ENCODE measurements around the gene MYO1H. TPM values are rescaled to one million over a fixed set of nuclear protein-coding genes. Genes with fewer than 3 reads are reported as not detected.

Gene MYO1H
- total RNA-seq, 2 experiments from 2014 or later, result not detected

DNA sequence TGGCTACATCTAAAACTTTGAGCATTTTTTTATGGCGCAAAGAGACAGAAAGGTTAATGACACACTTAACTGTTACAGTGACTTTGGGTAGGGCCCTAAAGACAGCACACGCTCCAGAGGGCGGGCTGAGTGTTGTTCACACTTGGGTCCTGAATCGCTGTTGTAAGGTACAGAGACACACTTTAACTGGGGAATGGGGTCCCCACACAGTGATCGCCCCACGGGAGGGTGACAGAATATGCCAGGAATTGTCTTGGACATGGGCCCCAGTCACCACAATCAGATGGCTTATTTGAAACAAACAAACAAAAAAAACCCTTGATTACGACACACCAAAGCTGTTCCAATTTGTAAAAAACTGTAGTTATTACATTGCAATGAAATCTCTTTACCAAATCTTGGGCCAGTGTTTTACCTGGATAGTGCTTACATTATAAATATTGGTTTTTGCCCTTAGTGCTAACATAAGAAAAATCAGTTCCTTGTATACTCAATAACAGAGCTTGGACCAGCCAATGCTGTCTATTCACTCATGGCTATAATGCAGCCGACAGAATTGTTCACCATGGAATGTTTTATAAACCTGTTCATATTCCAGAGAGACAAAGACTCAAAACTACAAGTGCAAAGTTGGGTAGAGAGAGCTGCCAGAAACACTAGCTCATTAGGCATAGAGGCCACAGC is 101.1 kb downstream of the MYO1H start:
- CTCF ChIA-PET, result interaction anchor here (1.1 kb wide), 1 partner anchor 20 kb away, joined by 3 read pairs; no protein-coding TSS in a partner anchor
- Mint-ChIP-seq H3K27ac (no peak overlapping the region), H3K4me3 (no peak overlapping the region), H3K27me3 (no peaks in the 10 kb centered on the region), H3K4me1 (ENCODE audit: low read depth) (no peaks in the 10 kb centered on the region), H3K36me3 (ENCODE audit: low read depth) (peaks cover 76% of the 10 kb centered on the region), H3K9me3 (no peaks in the 10 kb centered on the region)
- no peak overlapping the region for H3K27ac ChIP-seq (ENCODE audit: low read depth in 1 of 2, low read length in 2 of 2)
- H3K4me3 ChIP-seq (ENCODE audit: low read length), result no peak overlapping the region
- H3K9me3 ChIP-seq (ENCODE audit: control insufficient read depth in 1 of 2, insufficient read depth in 1 of 2, low read length in 2 of 2), result no peaks in the 10 kb centered on the region
- no peaks in the 10 kb centered on the region for H3K27me3 ChIP-seq (ENCODE audit: control insufficient read depth in 1 of 2, insufficient read depth in 2 of 2, low read length in 2 of 2)
- DNase-seq (no peak), ATAC-seq (ENCODE audit: poor library complexity) (no peak)
- no peaks in the 10 kb centered on the region for H3K4me1 ChIP-seq (ENCODE audit: insufficient read depth, low read length)
- H3K36me3 ChIP-seq (ENCODE audit: insufficient read depth, low read length), result peaks cover 63% of the 10 kb centered on the region
- POLR2A ChIA-PET, result no interaction called here
- intact Hi-C loops (cut with DNase I, micrococcal nuclease), result no loop called here
- TF ChIP-seq, protein P1, sequence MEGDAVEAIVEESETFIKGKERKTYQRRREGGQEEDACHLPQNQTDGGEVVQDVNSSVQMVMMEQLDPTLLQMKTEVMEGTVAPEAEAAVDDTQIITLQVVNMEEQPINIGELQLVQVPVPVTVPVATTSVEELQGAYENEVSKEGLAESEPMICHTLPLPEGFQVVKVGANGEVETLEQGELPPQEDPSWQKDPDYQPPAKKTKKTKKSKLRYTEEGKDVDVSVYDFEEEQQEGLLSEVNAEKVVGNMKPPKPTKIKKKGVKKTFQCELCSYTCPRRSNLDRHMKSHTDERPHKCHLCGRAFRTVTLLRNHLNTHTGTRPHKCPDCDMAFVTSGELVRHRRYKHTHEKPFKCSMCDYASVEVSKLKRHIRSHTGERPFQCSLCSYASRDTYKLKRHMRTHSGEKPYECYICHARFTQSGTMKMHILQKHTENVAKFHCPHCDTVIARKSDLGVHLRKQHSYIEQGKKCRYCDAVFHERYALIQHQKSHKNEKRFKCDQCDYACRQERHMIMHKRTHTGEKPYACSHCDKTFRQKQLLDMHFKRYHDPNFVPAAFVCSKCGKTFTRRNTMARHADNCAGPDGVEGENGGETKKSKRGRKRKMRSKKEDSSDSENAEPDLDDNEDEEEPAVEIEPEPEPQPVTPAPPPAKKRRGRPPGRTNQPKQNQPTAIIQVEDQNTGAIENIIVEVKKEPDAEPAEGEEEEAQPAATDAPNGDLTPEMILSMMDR (IDR thresholded peaks at IDR 0.05), result no peak

DNA sequence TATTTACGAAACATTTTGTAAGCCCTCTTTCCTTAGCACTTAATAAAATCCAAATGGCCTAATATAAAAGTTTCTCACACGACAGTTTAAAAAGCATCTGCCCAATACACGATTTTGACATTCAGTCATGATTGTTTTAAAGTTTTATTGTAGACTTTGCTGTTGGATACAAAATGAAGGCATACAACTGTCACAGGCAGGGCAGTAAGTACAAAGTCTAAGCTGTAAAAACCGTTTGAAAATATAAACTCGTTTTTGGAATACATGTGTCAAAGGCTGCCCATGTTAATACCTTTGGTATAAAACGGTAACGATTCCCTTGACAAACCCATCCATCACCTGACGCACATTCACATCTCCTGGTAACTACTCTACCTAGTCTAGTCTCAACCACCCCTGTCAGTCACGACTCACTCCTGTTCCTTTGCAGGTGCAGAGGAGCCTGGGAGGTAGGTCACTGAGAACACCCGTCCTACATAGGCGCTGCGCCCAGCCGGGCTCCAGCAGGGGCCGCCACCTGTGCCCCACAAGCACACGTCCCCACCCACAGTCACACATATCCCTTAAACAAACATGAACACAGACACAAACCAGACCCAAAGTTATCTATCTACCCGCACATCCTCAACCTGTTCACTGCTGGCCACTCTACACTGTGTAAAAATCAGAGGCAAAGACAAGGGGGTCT is 102.3 kb downstream of the MYO1H start:
- Histone ChIP-seq H3K27me3 (ENCODE audit: control insufficient read depth in 1 of 2, insufficient read depth in 2 of 2, low read length in 2 of 2) (no peaks in the 10 kb centered on the region), H3K36me3 (ENCODE audit: insufficient read depth, low read length) (peaks cover 74% of the 10 kb centered on the region), H3K27ac (ENCODE audit: low read depth in 1 of 2, low read length in 2 of 2) (no peak overlapping the region), H3K4me3 (ENCODE audit: low read length) (no peak overlapping the region), H3K9me3 (ENCODE audit: control insufficient read depth in 1 of 2, insufficient read depth in 1 of 2, low read length in 2 of 2) (no peaks in the 10 kb centered on the region), H3K4me1 (ENCODE audit: insufficient read depth, low read length) (no peaks in the 10 kb centered on the region)
- Mint-ChIP-seq H3K4me3 (no peak overlapping the region), H3K27ac (no peak overlapping the region), H3K9me3 (no peaks in the 10 kb centered on the region), H3K4me1 (ENCODE audit: low read depth) (no peaks in the 10 kb centered on the region), H3K36me3 (ENCODE audit: low read depth) (peaks cover 78% of the 10 kb centered on the region), H3K27me3 (no peaks in the 10 kb centered on the region)
- POLR2A ChIA-PET, result no interaction called here
- DNase-seq (no peak), ATAC-seq (ENCODE audit: poor library complexity) (no peak)
- intact Hi-C loops (cut with DNase I, micrococcal nuclease), result no loop called here
- CTCF ChIA-PET, result interaction anchor here (1.1 to 1.3 kb wide), 2 partner anchors 22 to 325 kb away, joined by 3 read pairs; no protein-coding TSS in a partner anchor
- TF ChIP-seq, protein P1 (IDR thresholded peaks at IDR 0.05), result no peak

DNA sequence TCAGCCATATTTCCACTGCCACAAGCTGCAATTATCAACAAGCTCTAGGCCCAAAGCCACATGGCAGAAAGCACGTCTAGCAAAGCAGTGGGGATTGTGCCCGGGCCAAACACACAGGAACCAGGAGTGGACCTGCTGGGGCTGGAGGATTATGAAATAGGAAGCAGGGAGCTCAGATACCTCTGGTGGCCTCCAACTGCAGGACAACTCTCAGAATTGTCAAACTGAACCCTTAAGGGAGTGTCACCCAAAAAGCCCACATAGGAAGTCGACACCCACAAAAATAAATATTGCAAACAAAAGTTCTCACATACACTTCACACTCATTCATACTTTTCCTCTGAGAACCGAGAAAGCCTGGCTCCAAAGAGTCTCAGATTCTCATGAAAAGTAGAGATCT is 103.3 kb downstream of the MYO1H start:
- H3K27ac ChIP-seq (ENCODE audit: low read depth in 1 of 2, low read length in 2 of 2), result no peak overlapping the region
- H3K9me3 ChIP-seq (ENCODE audit: control insufficient read depth in 1 of 2, insufficient read depth in 1 of 2, low read length in 2 of 2), result no peaks in the 10 kb centered on the region
- Mint-ChIP-seq H3K4me3 (no peak overlapping the region), H3K9me3 (no peaks in the 10 kb centered on the region), H3K36me3 (ENCODE audit: low read depth) (peaks cover 78% of the 10 kb centered on the region), H3K27me3 (no peaks in the 10 kb centered on the region), H3K4me1 (ENCODE audit: low read depth) (no peaks in the 10 kb centered on the region), H3K27ac (no peak overlapping the region)
- TF ChIP-seq, protein P1 (IDR thresholded peaks at IDR 0.05), result no peak
- peaks cover 84% of the 10 kb centered on the region for H3K36me3 ChIP-seq (ENCODE audit: insufficient read depth, low read length)
- DNase-seq (peak in 1 of 14 experiments; percentile 14), ATAC-seq (ENCODE audit: poor library complexity) (no peak)
- CTCF ChIA-PET, result interaction anchor here (1.3 kb wide), 1 partner anchor 324 kb away, joined by 3 read pairs; no protein-coding TSS in a partner anchor
- H3K4me1 ChIP-seq (ENCODE audit: insufficient read depth, low read length), result no peaks in the 10 kb centered on the region
- no peak overlapping the region for H3K4me3 ChIP-seq (ENCODE audit: low read length)
- POLR2A ChIA-PET, result no interaction called here
- no peaks in the 10 kb centered on the region for H3K27me3 ChIP-seq (ENCODE audit: control insufficient read depth in 1 of 2, insufficient read depth in 2 of 2, low read length in 2 of 2)
- intact Hi-C loops (cut with DNase I, micrococcal nuclease), result no loop called here
